T-helper 9 cell (primary cell): ENCODE data around the gene CEP19.

Experiments
- DNase-seq: peaks from one replicate; pipeline ENCODE4 v3.0.0-alpha.2; 2020

The CEP19 gene

DNA sequence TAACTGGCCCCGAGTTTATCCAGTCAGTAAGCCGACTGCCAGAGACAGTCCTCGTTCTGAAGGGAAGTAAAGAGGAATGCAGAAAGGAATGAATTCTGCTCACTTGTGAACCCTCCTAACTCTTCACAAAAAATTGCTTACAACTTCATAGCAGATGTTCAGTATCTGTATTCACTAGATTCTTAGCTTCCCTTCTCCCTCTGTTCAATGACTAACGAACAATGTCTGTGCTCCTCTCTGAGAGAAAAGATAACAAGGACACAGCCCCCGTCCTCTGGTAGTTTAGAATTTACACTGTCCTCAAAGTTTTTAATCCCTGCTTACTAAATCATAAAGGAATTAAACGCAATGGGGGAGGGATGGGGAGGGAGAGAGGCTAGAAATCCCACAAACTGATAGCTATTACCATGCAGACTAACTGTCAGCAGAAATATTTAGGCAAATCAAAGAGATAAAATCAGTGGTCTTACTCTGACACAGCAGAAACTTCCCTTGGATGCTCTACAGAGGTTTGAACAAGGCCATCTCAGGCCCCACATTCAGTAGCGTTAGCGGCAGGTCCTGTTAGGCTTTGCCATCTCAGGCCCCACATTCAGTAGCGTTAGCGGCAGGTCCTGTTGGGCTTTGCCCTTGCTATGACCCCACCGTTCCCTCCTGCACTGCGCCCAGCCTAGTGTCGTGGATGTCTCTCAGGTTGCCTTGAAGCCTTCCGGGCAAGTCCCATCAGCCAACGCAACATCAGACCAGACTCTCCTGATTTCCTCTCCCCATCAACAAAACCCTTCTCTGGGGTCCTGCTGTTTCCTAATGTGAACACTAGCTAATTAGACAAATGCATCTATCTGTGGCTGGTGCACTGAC lies 49.1 kb downstream of the CEP19 start:
- DNase-seq = no peak

DNA sequence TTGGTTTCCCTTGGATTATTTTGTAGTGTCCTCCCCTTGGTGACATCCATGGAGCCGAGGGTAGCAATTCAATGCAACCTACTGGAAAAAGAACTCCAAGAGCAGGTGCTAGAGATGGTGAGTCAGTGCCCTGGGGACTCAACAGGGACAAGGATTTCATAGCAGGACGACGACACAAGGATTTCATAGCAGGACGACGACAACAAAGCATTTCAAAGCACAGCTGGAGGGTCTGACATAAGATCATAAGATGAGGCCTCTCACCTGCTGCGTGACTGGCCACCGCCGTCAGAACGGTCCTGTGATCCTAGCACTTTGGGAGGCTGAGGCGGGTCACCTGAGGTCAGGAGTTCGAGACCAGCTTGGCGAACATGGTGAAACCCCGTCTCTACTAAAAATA lies 50.0 kb downstream of the CEP19 start:
- no peak for DNase-seq

DNA sequence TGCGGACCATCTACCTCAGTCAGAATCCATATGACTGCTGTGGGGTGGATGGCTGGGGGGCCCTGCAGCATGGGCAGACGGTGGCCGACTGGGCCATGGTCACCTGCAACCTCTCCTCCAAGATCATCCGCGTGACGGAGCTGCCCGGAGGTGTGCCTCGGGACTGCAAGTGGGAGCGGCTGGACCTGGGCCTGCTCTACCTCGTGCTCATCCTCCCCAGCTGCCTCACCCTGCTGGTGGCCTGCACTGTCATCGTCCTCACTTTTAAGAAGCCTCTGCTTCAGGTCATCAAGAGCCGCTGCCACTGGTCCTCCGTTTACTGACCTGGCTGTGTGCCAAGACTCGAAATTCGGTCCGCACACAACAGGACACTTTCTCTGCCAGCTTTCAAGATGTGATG lies 50.6 kb downstream of the CEP19 start:
- DNase-seq = no peak

DNA sequence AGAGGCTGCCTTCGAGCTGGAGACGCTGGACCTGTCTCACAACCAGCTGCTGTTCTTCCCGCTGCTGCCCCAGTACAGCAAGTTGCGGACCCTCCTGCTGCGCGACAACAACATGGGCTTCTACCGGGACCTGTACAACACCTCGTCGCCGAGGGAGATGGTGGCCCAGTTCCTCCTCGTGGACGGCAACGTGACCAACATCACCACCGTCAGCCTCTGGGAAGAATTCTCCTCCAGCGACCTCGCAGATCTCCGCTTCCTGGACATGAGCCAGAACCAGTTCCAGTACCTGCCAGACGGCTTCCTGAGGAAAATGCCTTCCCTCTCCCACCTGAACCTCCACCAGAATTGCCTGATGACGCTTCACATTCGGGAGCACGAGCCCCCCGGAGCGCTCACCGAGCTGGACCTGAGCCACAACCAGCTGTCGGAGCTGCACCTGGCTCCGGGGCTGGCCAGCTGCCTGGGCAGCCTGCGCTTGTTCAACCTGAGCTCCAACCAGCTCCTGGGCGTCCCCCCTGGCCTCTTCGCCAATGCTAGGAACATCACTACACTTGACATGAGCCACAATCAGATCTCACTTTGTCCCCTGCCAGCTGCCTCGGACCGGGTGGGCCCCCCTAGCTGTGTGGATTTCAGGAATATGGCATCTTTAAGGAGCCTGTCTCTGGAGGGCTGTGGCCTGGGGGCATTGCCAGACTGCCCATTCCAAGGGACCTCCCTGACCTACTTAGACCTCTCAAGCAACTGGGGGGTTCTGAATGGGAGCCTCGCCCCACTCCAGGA lies 51.5 kb downstream of the CEP19 start:
- no peak for DNase-seq

DNA sequence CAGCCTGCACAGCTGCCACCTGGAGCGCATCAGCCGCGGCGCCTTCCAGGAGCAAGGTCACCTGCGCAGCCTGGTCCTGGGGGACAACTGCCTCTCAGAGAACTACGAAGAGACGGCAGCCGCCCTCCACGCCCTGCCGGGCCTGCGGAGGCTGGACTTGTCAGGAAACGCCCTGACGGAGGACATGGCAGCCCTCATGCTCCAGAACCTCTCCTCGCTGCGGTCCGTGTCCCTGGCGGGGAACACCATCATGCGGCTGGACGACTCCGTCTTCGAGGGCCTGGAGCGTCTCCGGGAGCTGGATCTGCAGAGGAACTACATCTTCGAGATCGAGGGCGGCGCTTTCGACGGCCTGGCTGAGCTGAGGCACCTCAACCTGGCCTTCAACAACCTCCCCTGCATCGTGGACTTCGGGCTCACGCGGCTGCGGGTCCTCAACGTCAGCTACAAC lies 52.1 kb downstream of the CEP19 start:
- no peak for DNase-seq
